Daoy (cell line): ENCODE data around the gene IPCEF1. TPM values are rescaled to one million over a fixed set of nuclear protein-coding genes. Genes with fewer than 3 reads are reported as not detected.
A peak's percentile ranks its signal among the peaks of the same experiment; 100 is the strongest.
"Not testable (repeated sequence)": the region's sequence is repeated elsewhere in the genome, so short reads cannot be mapped to it uniquely, and the experiment has no call there.

Experiments
- DNase-seq: peaks from one replicate; pipeline ENCODE4 v3.0.0-alpha.2; 2015; ENCODE audit warnings: low read depth
- total RNA-seq: library from RNA; depleted of rRNA; stranded (reverse); fragments of >200 nt; shearing (Covaris generic); gene quantifications from 2 replicates; pipeline ENCODE4 v1.2.3, GENCODE V29; 2014

Gene IPCEF1
- total RNA-seq, 1 experiment from 2014 or later = not detected

DNA sequence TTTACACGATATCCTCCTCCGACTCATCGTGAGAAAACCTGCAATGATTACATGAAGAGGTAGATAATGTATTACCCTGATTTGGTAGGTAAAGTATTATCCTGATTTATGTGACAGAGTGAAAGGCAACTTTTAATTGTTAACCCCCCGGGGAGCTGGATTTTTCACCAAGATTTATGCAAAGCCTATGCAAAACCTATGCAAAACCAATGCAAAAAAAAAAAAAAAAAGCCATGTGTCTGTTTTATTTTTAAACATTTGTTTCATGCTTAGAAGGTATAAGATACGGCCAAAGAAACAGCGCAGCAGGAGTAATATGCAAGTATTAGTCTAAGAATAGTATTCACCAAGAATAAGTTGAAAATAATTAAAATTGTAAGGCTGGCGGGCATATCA is 109.9 kb downstream of the IPCEF1 start:
- no peak for DNase-seq

DNA sequence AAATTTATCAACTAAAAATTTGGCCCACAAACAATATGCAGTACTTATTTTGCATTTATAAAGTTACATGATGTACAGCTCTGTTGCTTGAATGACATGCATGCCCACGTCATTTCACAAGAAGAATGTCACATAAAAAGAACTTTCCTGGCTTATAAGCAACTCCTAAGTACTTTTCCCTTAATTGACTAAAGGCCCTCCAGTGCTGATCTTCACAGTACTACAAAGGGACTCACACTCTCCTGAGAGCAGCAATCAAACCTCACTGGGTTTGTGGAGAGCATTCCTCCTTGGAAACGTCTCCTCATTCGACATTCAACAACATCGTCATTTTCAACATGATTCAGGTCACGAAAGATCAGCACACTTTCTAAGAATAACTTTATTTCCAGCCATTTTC is 111.1 kb downstream of the IPCEF1 start:
- DNase-seq = no peak

DNA sequence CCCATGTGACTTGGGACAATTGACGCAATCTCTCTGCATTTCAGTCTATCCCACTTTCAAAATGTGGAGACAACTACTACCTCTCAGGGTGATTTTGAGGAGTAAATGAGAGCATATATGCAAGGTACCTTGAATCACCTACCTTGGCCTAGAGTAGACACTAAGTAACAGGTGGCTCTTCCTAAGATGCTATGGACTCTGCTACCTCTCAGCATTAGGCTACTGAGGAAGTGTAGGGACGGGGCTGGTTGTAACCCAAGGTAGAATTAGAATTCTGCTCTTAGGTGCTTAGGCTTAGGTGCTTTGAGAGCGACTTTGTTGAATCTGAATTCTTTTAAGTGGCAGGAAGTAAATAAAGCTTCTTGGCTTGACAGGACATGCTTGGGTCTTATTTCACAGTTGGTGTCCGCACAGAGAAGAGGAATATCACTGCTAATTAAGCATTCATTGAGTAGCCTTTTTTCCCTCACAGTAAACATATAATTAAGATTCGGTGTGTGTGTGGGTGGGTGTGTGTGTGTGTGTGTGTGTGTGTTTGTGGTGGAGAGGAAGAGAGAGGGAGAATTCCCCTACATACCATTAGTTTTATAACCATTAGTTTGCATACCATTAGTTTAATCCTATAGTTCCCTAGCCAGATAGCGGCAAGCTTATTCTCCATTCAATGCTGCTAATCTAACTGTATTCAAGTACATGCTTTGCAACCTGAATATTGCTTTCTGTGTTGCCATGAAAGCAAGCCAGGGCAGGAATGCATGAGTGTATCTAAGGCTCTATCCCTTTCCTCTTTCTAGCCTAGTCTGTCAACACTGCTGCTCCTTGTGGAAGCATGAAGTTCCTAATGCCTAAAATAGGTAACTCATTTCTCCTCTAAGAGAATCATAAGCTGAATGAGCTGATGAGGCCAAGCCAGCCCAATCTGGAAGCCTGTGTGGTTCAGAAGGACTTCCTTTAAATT is 112.5 kb downstream of the IPCEF1 start:
- no peak for DNase-seq

DNA sequence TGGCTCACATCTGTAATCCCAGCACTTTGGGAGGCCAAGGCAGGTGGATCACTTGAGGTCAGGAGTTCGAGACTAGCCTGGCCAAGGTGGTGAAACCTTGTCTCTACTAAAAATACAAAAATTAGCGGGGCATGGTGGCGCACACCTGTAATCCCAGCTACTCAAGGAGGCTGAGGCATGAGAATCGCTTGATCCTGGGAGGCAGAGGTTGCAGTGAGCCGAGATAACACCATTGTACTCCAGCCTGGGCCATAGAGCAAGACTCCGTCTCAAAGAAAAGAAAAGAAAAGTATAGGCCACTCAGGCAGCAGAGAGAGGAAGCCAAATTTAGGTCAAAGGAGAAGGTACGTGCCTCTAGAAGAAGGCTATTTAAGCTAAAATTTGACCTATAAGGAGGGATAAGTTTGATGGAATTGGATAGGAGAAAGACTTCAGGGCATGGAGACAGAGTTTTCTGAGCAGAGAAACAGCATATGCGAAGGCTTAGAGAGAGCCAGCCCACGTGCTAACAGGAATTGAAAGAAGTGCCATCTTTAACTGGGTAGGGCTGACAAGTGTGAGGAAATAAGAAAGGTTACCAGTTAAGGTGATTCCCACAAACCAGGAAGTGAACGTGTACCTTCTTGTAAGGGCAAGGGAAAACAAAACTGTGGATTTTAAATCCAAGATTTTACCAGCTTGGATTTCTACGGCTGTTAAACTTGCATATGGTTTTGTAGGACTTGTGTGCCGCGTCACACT is 113.8 kb downstream of the IPCEF1 start:
- DNase-seq = no peak

DNA sequence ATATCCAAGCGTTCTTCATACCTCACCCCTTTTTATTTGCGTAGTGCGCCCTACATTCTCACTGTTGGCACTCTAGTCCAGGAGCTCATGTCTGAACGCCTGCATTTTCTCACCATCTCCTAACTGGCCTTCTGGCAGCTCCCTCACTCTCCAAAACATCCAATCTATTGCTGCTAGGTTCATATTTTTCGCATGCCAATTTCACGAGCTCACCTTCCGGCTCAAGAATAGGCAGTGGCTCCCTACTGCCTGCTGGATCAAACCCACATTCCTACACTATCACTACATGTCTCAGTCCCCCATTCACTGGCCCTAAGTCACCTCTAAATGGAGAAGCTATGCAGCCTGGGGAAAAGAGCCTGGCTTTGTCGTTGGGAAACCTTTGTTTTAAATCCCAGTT is 115.0 kb downstream of the IPCEF1 start:
- no peak for DNase-seq

DNA sequence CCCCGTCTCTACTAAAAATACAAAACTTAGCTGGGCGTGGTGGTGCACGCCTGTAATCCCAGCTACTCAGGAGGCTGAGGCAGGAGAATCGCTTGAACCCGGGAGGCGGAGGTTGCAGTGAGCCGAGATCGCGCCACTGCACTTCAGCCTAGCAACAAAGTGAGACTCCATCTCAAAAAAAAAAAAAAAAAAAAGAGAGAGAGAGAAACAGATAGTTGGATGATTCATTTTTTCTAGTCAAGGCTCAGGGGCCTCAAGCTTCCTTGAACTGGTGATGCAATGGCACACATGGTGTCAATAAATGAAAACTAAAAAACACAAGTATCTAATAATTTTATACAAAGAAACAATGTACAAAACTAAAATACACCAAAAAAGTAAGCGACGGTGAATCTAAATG is 115.5 kb downstream of the IPCEF1 start:
- not testable (repeated sequence) for DNase-seq

DNA sequence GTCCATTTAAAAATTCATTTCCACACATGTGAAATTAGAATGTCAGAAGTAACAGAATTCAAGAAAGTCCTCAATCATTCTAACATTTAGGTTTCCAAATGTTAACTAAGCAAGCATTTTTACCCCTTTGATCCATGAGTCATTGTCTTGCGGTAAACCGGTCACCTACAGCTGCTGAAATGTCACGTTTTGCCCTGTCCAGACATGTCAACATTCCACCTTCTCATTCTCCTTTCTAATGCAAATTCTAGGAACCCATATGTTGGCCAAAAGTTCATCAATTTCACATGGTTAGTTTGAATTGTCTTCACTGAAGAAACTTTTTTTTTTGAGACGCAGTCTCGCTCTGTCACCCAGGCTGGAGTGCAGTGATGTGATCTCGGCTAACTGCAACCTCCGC is 117.2 kb downstream of the IPCEF1 start:
- no peak for DNase-seq

DNA sequence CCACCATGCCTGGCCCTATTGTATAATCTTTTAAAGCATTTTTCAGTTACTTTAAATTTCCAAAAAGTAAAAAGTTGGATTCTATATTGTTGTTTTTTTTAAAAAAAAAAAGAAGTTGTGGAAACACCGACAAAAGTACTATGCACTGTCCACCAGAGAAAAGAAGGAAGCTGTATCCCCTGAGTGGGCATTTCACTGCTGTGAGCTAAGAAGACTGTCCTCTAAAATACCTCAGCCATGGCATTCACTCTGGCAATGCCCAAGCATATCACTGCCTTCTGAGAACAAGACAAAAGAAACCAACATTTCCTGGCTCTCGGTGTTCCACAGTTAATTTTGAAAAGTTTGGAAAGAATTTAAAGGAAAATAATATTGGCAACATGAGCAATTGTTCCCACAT is 117.8 kb downstream of the IPCEF1 start:
- no peak for DNase-seq

DNA sequence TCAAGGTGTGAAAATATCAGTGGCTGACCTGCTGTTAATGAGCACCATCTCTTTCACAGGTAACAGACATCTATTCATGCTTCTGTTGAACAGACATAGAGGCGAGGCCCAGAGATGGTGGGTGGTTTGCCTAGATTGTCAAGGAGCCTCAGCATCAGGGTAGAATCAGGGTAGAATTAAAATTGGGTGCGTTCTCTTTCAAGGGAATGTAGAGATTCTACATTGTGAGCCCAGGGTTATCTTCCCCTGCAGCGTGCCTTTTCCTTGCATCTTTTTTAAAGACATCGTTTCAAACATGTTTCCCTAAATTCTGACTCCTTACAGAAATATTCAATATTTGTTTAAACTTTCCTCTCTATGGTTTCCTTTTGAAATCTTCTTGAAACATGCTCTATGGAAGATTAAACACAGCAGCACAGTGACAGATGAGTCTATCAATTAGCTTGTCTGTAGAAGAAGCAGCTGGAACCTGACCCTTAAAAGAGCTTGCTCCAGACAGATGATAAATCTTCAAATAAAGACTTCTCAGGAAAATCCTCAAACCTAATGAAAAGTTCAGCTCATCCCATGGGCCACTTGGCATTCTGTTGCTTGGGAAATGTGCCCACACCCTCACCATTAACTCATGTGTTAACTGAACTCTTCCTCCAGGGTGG is 119.8 kb downstream of the IPCEF1 start:
- DNase-seq = no peak

DNA sequence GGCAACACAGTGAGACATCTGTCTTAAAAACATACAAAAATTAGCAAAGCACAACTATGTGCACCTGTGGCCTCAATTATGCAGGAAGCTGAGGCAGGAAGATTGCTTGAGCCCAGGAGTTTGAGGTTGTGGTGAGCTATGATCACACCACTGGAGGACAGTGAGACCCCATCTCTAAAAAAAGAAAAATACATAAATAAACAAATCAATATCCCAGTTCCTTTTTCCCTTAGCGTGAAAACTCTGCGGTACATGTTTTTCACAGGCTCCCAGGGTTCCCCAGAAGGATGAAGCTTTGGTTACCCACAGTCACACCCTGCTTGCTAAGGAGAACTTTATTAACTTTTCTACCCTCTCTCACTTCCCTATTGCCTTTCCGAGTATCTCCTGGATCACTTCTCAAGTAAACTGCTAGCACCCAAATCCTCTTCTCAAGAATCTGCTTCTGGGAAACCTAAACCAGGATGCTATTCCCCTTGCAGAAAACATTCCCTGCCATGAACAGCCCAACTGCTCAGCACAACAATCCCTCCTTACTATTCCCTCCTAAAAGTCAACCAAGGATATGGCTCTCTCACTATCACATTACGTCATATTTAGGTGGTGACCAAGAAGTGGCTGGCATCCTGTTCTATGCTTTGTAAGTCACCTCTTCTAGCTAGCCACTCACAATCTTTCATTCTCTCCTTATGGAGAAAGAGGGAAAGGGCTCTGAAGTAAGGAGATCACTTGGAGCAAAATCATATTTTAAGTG is 122.4 kb downstream of the IPCEF1 start:
- DNase-seq = no peak

DNA sequence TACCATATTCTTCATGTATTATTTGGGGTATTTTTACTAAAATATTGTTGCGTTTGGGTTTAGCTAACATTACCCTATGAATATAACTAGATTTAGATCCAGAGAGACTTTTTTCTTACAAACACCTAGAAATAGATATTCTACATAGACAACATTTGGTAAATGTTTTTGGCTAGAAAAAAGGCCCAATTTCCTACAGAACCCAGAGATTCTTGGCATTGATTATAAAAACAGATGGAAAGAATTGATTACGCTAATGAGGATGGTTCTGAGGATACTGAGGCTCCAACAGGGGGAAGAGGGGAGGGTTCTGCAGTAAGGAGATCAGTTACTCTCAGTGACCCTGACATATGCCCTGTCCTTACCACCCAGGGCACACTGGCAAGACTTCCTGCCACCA is 123.2 kb downstream of the IPCEF1 start:
- no peak for DNase-seq

DNA sequence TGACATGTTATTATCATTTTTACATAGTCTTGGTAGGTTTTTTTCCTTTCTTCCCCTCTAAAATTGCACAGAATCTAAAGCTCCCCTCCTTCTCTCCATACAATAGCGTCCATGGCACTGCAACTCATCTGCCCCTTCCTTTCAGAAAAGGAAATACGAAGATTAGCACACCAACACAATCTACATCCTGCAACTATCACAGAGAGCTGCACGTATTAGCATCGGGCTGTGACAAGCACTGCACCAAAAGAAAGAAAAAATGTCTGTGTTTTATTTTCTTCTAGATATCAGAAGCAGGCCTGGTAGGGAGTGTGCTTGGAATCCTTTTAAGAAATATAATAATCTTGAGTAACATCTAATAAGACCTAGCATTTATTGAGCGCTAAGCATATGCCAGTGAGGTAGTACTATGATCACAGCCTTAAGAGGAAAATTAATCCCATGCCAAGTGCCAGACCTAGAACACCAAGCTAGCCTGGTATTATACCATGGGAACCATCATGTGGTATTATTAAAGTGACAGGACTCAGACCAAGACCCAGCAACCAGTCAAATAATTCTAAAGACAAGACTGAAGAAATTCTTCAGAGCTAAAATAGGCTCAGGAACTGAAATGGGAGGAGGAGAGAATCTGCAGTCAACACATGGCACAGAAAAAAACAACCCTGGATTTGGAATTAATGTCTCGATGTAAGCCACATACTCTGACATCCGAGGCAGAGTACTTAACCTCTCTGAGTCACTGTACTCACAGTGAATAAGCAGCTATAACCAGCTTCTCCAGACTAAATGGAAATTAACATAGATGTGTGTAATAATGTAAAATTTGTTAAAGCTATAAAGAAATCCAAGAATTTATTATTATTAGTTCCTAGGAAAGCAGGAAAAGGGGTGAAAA is 124.3 kb downstream of the IPCEF1 start:
- peak; percentile 63 for DNase-seq

DNA sequence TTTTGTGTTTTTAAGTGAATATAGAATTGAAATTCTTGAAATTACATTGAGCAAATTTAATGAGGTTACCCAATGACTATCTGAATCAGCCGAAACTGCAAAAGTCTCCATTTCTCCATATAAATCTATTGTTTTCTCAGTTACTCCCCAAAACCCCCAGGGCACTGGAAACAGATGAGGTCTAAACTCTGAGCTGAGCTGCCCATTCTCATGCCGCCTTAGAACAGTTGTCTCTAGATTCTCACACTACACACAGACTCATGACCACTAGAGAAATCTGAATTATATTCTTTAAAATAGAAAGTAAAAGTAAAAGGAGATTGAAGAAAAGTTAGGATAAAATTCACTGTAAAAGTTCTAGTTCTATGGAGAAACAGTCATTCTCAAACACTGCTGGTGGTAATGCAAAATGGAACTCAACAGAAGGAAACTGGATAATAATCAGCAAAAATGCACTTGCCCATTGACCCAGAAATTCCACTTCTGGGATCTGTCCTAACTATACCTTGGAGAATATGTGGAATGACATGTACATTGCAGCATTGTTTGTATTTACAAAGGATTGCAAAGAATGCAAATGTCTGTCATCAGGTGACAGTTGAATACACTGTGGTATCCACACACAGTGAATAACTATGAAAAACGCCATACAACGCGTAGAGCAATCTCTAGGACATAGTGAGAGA is 125.5 kb downstream of the IPCEF1 start:
- DNase-seq = no peak

DNA sequence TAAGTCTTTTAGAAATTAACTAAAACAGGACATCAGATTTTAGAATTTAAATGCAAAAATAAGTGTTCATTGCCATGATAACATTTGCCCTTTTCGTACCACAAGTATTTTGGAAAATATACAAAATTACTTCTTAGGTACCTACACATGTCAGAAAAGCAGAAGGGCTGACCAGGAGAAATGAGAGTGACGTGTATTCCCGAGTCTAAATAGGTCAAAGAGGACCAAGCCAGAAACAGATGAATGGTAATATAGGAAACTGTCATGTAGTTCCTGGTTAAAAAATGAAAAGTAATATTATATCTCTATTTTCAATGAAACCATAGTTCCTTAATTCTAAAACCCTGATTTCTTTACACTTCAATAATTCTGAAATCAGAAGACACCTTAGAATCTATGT is 126.2 kb downstream of the IPCEF1 start:
- DNase-seq = no peak

DNA sequence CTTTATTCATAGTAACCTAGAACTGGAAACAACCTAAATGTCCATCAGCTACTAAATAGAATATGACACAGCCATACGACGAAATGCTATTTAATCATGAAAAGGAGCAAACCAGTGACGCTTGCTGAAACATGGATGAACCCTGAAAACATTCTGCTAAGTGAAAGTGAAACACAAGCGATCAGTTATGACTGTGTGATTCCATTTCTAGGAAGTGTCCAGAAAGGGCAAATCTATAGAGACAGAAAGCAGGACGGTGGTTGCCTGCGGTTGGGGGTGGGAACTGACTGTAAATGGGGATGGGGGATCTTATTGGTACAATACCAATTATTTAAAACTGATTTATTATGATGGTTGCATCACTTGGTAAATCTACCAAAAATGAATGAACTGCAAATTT is 126.8 kb downstream of the IPCEF1 start:
- no peak for DNase-seq

DNA sequence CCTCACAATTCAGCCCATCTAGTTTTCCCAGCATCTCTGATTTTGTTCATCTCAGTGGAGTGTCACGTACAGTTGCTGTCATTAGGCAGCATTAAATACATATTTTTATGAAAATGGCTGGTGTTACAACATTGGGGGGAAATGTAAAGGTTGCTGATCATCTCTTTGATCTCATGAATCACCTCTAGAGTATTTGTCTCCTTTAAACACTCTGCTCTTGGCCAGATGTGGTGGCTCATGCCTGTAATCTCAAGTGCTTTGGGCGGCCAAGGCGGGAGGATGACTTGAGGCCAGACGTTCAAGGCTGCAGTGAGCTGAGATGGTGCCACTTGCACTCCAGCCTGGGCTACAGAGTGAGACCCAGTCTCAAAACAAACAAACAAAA is 128.1 kb downstream of the IPCEF1 start:
- DNase-seq = peak; percentile 28

DNA sequence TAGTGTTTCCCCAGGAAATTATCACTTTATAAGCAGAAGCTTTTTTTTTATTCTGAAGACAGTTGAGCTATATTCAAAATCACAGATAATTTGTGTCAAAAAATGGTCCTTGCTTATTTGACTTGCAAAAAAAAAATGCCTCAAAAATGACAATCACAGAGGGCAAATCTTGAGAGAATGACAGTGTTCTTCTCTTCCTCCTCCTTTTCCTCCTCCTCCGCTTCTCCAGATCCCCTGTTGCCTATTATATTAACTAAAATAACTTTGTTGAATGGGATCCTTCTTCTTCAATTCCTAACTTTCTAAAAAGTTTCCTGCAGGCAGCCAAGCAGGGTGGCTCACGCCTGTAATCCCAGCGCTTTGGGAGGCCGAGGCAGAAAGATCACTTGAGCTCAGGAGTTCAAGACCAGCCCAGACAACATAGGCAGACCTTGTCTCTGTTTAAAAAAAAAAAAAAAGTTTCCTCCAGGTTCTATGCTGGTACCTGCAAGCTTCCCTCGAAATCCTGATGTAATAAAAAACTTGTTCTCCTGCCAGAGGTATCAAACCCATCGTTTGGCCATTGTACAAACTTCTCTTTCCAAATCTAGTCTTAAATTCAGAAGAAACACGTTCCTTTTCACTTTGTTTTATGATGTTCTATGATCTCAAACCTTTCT is 128.6 kb downstream of the IPCEF1 start:
- DNase-seq = no peak

DNA sequence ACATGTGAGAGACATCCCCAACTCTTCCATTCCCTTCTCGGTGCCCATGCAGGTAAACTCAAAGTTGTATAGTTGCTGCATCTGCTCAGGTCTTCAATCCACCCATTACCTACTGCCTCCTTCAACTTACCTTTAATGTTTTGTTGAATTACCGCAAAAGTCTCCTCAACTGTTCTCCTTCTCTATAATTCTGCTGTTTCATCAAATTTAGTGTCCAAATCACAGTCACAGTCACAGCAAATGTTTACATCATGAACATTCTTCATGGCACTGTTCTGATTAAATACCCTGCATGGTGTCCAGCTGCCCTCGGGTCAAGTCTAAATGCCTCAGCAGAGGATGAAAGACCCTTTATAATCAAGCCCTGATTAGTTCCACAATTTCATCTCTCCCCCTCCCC is 130.1 kb downstream of the IPCEF1 start:
- no peak for DNase-seq

DNA sequence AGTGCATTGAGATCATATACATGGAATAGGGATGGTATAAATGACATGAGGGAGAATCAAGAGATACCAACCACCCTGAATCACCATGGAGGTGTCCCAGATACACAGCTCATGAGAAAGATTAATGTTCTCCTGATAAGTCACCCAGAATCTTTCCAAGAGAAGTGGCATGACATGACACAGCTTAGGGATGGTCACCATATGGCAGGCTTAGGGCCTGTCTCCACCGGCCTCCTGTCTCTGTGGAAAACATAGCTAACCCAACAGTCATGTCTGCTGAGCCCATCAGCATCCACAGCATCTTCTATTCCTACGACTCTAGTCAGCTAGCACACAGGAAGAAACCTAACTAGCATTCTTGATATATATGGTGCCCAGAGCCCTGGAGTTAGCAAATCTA is 133.3 kb downstream of the IPCEF1 start:
- DNase-seq = no peak

DNA sequence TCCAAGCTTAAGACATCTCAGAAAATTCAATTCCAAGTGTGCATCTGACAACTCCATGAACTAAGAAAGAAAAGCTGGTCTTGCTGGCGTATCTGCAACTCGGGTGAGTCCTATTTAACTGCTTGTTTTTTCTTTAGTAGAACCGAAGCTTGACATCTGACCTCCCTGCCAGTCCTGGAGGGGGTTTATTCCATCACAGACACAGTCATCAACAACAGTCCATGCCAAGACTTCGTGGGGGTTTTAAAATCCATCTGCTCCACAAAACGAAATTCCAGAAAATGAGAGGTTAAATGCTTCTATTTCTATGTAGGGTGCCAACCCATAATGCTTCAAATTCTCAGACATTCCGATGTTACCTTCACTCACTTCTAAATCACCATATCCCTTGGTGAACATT is 133.9 kb downstream of the IPCEF1 start:
- no peak for DNase-seq
